Neural cell (in vitro differentiated cells): ENCODE data around the gene MINDY3. TPM values are rescaled to one million over a fixed set of nuclear protein-coding genes. Genes with fewer than 3 reads are reported as not detected.

Source experiments
- polyA plus RNA-seq: library from polyadenylated mRNA; depleted of rRNA; stranded (reverse); fragments of >200 nt; gene quantifications from 2 replicates; pipeline ENCODE4 v1.2.3, GENCODE V29; 2014

Gene MINDY3
- polyA plus RNA-seq, 1 donor from 2014 or later: 56.5 TPM

Other genes starting within 250 kb of the MINDY3 start
- gene ITGA8, start 140.6 kb downstream of the MINDY3 start, polyA plus RNA-seq: 0.11 TPM in 1 of 2 replicates, not detected in the other